Osteoblast (primary cell): Measurements from ENCODE around the gene ACD. TPM values are rescaled to one million over a fixed set of nuclear protein-coding genes. Genes with fewer than 3 reads are reported as not detected.
A peak's percentile ranks its signal among the peaks of the same experiment; 100 is the strongest.

Experiments used
- DNase-seq: peaks from one replicate; pipeline ENCODE4 v3.0.0; 2011; ENCODE audit warnings: low spot score, mixed read lengths; ENCODE audit not compliant: insufficient read length; ENCODE audit errors: missing footprints
- H2AFZ ChIP-seq: 2 replicates; pipeline ENCODE4 v1.6.0; 2011; ENCODE audit warnings: mild to moderate bottlenecking, low read length
- H3K27ac ChIP-seq: 2 replicates; pipeline ENCODE4 v1.5.1; 2011; ENCODE audit warnings: mild to moderate bottlenecking, low read depth, low read length, moderate library complexity
- H3K27me3 ChIP-seq: 2 replicates; pipeline ENCODE4 v1.6.0; 2012; ENCODE audit warnings: mild to moderate bottlenecking, control low read depth, inconsistent platforms, low read length, moderate library complexity; ENCODE audit not compliant: insufficient read depth
- H3K36me3 ChIP-seq: 2 replicates; pipeline ENCODE4 v1.5.1; 2011; ENCODE audit warnings: mild to moderate bottlenecking, low read length, control low read depth, moderate library complexity; ENCODE audit not compliant: insufficient read depth
- H3K4me1 ChIP-seq: 2 replicates; pipeline ENCODE4 v1.5.1; 2011; ENCODE audit warnings: mild to moderate bottlenecking, low read length, control low read depth, moderate library complexity; ENCODE audit not compliant: insufficient read depth
- H3K4me2 ChIP-seq: 2 replicates; pipeline ENCODE4 v1.6.0; 2011; ENCODE audit warnings: mild to moderate bottlenecking, low read length; ENCODE audit not compliant: insufficient read depth
- H3K4me3 ChIP-seq: fragments of 200-600 bp; sonication (generic); 3 replicates; pipeline ENCODE4 v1.5.1; 2012; ENCODE audit warnings: mild to moderate bottlenecking, low read length, inconsistent platforms; ENCODE audit not compliant: insufficient read depth
- H3K79me2 ChIP-seq: 2 replicates; pipeline ENCODE4 v1.6.0; 2012; ENCODE audit warnings: mild to moderate bottlenecking, low read length, control low read depth, inconsistent platforms; ENCODE audit not compliant: insufficient read depth
- H3K9me3 ChIP-seq: 2 replicates; pipeline ENCODE4 v1.5.1; 2011; ENCODE audit warnings: low read depth, low read length, control low read depth
- H4K20me1 ChIP-seq: 2 replicates; pipeline ENCODE4 v1.6.0; 2012; ENCODE audit warnings: mild to moderate bottlenecking, low read length, control low read depth; ENCODE audit not compliant: insufficient read depth
- CTCF ChIP-seq: IDR thresholded peaks from 2 replicates; pipeline ENCODE4 v1.5.1; 2011; ENCODE audit warnings: mild to moderate bottlenecking, low read depth, low read length, moderate library complexity; ENCODE audit errors: extremely low read depth
- total RNA-seq: library from RNA; depleted of rRNA; stranded (reverse); fragments of >200 nt; gene quantifications from 2 replicates; pipeline ENCODE4 v1.2.3, GENCODE V29; 2012

The ACD gene
- total RNA-seq, 1 donor: 18.8 TPM

GRCh38 chr16:67657751-67658518, 2.1 kb downstream of the ACD start:
- Histone ChIP-seq H3K27ac (no peak overlapping the region), H3K36me3 (peaks cover 5% of the 10 kb centered on the region), H4K20me1 (peaks cover 6% of the 10 kb centered on the region), H3K4me1 (peaks cover 9% of the 10 kb centered on the region), H3K27me3 (peaks cover 17% of the 10 kb centered on the region), H3K79me2 (peaks cover 13% of the 10 kb centered on the region), H3K4me3 (no peak overlapping the region), H2AFZ (no peak overlapping the region), H3K4me2 (no peak overlapping the region), H3K9me3 (no peaks in the 10 kb centered on the region)
- peak; percentile 92 for DNase-seq
- no peak for TF ChIP-seq CTCF

GRCh38 chr16:67657017-67657608, 2.9 kb downstream of the ACD start:
- no peak overlapping the region for H3K4me2 ChIP-seq
- DNase-seq: peak; percentile 84
- H3K27ac ChIP-seq: no peak overlapping the region
- H2AFZ ChIP-seq: no peak overlapping the region
- no peaks in the 10 kb centered on the region for H3K9me3 ChIP-seq
- TF ChIP-seq CTCF: no peak
- no peaks in the 10 kb centered on the region for H3K36me3 ChIP-seq
- H3K79me2 ChIP-seq: peaks cover 13% of the 10 kb centered on the region
- H3K4me1 ChIP-seq: peaks cover 9% of the 10 kb centered on the region
- peaks cover 6% of the 10 kb centered on the region for H4K20me1 ChIP-seq
- H3K4me3 ChIP-seq: no peak overlapping the region
- H3K27me3 ChIP-seq: peaks cover 22% of the 10 kb centered on the region

- Histone ChIP-seq H2AFZ (no peak overlapping the region), H3K4me2 (no peak overlapping the region), H3K36me3 (no peaks in the 10 kb centered on the region), H3K4me3 (no peak overlapping the region), H3K27me3 (peaks cover 29% of the 10 kb centered on the region), H3K9me3 (no peaks in the 10 kb centered on the region), H4K20me1 (peaks cover 6% of the 10 kb centered on the region), H3K79me2 (peaks cover 13% of the 10 kb centered on the region), H3K4me1 (peaks cover 9% of the 10 kb centered on the region), H3K27ac (no peak overlapping the region)
- TF ChIP-seq CTCF: no peak
- peak; percentile 67 for DNase-seq
Observed at GRCh38 chr16:67656344-67657016, 3.6 kb downstream of the ACD start.

DNA sequence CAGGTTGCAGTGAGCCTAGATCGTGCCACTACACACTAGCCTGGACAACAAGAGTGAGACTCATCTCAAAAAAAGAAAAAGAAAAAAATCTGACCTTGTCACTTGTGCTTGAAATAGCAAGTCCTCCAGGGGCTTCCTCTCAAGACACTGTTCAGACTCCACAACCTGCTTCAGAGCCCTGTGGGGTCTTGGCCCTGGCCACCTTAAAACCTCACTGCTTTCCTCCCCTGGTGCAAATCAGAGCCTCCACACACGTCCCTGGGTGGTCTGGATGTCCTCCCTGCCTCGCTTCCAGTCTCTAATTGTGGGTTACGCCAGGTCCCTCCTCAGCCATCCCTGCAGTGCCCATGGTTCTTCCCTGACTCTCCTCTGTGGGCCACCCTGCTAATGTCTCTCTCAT, 4.7 kb downstream of the ACD start:
- peaks cover 13% of the 10 kb centered on the region for H3K79me2 ChIP-seq
- no peak overlapping the region for H3K4me3 ChIP-seq
- no peak for TF ChIP-seq CTCF
- peaks cover 40% of the 10 kb centered on the region for H3K27me3 ChIP-seq
- peaks cover 10% of the 10 kb centered on the region for H4K20me1 ChIP-seq
- no peak overlapping the region for H3K4me2 ChIP-seq
- H2AFZ ChIP-seq: no peak overlapping the region
- H3K36me3 ChIP-seq: no peaks in the 10 kb centered on the region
- no peak overlapping the region for H3K27ac ChIP-seq
- peak; percentile 69 for DNase-seq
- peaks cover 9% of the 10 kb centered on the region for H3K4me1 ChIP-seq
- H3K9me3 ChIP-seq: no peaks in the 10 kb centered on the region
